Caco-2 (cell line): ENCODE measurements around the gene RCSD1. TPM values are rescaled to one million over a fixed set of nuclear protein-coding genes. Genes with fewer than 3 reads are reported as not detected.

ENCODE experiments used
- BruUV-seq: library from RNA; stranded (reverse); fragments of 400-500 nt; replicated peaks from 2 replicates; lab custom pipeline; 2021; lab: Mats Ljungman, UMichigan
- CTCF ChIA-PET: fragments of 300-600 bp; sonication (Branson Sonifier 250); formaldehyde crosslinking; loops from one replicate; lab custom pipeline; 2022; ENCODE audit warnings: antibody characterized with exemption; lab: Charles Lee
- POLR2A ChIA-PET: fragments of 300-600 bp; sonication (Branson Sonifier 250); formaldehyde crosslinking; loops from one replicate; lab custom pipeline; 2022; ENCODE audit warnings: antibody characterized with exemption; lab: Charles Lee
- DNase-seq, 2 experiments: peaks; one replicate each; pipeline versions ENCODE4 v3.0.0 to v3.0.0-alpha.2; 2020 to 2022
- H3K27me3 ChIP-seq: replicated peaks from 2 replicates; pipeline ENCODE4 v1.6.0; 2011; ENCODE audit warnings: low read length; ENCODE audit not compliant: control insufficient read depth, insufficient read depth
- H3K36me3 ChIP-seq: 2 replicates; pipeline ENCODE4 v1.5.1; 2011; ENCODE audit warnings: low read length; ENCODE audit not compliant: control insufficient read depth, insufficient read depth
- H3K4me1 ChIP-seq: fragments of 250-450 bp; sonication (Bioruptor Pico); 2 replicates; pipeline ENCODE4 v1.5.1; 2020; ENCODE audit warnings: mild to moderate bottlenecking
- H3K4me3 ChIP-seq: 2 replicates; pipeline ENCODE4 v1.5.1; 2011; ENCODE audit warnings: low read depth, mild to moderate bottlenecking, control low read depth, low read length
- H3K9me3 ChIP-seq: fragments of 250-450 bp; sonication (Bioruptor Pico); 2 replicates; pipeline ENCODE4 v1.5.1; 2020; ENCODE audit warnings: mild to moderate bottlenecking, moderate library complexity
- H3K27ac Mint-ChIP-seq: one replicate; pipeline ENCODE4 v1.8.0; 2022; ENCODE audit warnings: mixed read lengths; ENCODE audit not compliant: unreplicated experiment
- H3K27me3 Mint-ChIP-seq: one replicate; pipeline ENCODE4 v1.8.0; 2022; ENCODE audit warnings: mixed read lengths; ENCODE audit not compliant: insufficient read depth, unreplicated experiment
- H3K36me3 Mint-ChIP-seq: one replicate; pipeline ENCODE4 v1.8.0; 2022; ENCODE audit warnings: mild to moderate bottlenecking, mixed read lengths; ENCODE audit not compliant: insufficient read depth, unreplicated experiment
- H3K4me1 Mint-ChIP-seq: one replicate; pipeline ENCODE4 v1.8.0; 2022; ENCODE audit warnings: low read depth, mixed read lengths; ENCODE audit not compliant: unreplicated experiment
- H3K4me3 Mint-ChIP-seq: one replicate; pipeline ENCODE4 v1.8.0; 2022; ENCODE audit warnings: mild to moderate bottlenecking, moderate library complexity, mixed read lengths; ENCODE audit not compliant: unreplicated experiment
- H3K9me3 Mint-ChIP-seq: one replicate; pipeline ENCODE4 v1.8.0; 2022; ENCODE audit warnings: mixed read lengths; ENCODE audit not compliant: unreplicated experiment
- CTCF ChIP-seq, 2 experiments: fragments of 200-600 bp in 1 of 2; IDR thresholded peaks; 1 replicate in 1 of 2; 2 replicates in 1 of 2; pipeline versions ENCODE4 v1.5.1 to v1.8.0; 2011 to 2022; ENCODE audit warnings: antibody characterized with exemption in 1 of 2, control low read depth in 1 of 2, inconsistent platforms in 1 of 2, low read depth in 1 of 2, low read length in 1 of 2, mild to moderate bottlenecking in 1 of 2, moderate library complexity in 1 of 2; ENCODE audit not compliant: insufficient read depth in 1 of 2, severe bottlenecking in 1 of 2, unreplicated experiment in 1 of 2
- intact Hi-C: fragments of 100-400 bp; cut with micrococcal nuclease; formaldehyde crosslinking; loops from one replicate; pipeline ENCODE4 v1.10.0; 2022; ENCODE audit not compliant: unreplicated experiment
- total RNA-seq: library from RNA; stranded (reverse); gene quantifications from 2 replicates; pipeline ENCODE4 v1.2.3, GENCODE V29; 2022

Gene RCSD1
- total RNA-seq, 1 experiment from 2014 or later, result not detected

DNA sequence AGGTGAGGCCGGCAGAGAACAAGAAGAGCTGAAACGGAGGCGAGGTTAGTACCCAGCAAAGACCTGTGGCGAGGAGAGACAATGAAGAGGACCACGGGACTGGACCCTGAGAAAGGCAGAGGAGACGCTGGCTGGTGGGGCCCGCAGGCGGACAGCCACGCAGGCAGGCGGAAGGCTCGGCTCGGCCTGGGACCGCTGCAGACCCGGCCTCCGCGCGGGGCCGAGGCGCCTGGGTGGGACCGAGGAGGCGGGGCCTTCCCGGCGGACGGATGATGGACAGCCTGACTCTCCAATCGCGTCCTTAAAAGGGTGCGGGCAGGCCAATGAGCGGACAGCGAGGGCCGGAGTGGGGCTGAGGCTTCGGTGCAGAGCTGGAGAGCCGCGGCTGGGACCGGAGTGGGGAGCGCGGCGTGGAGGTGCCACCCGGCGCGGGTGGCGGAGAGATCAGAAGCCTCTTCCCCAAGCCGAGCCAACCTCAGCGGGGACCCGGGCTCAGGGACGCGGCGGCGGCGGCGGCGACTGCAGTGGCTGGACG lies 91.7 kb downstream of the RCSD1 start, which contains the start of gene MPZL1:
TSS of gene MPZL1 (plus strand) at position 366 of the 535 bp plus-strand sequence. CDS start 170 bp downstream, outside the sequence.
- intact Hi-C loops, result loop anchor here (1.0 to 5.0 kb wide), 4 partner anchors 23 to 361 kb away; no protein-coding TSS in a partner anchor

GRCh38 chr1:167722152-167722869 lies 92.3 kb downstream of the RCSD1 start:
- DNase-seq, result peak; percentile 50 to 65
- H3K4me3 Mint-ChIP-seq, result peak overlapping the region; percentile 67
- TF ChIP-seq CTCF (IDR thresholded peaks at IDR 0.05; ENCODE audit: insufficient read depth in 1 of 2, low read depth in 1 of 2, low read length in 1 of 2, severe bottlenecking in 1 of 2, unreplicated experiment in 1 of 2), result no peak
- ChIA-PET POLR2A (interaction anchor here (0.6 kb wide), 1 partner anchor 206 kb away, joined by 3 read pairs; no protein-coding TSS in a partner anchor), CTCF (no interaction called here)
- peak overlapping the region; percentile 85 for H3K27ac Mint-ChIP-seq
- peaks cover 56% of the 10 kb centered on the region for H3K4me1 Mint-ChIP-seq
- no peaks in the 10 kb centered on the region for H3K27me3 ChIP-seq
- H3K9me3 Mint-ChIP-seq, result no peaks in the 10 kb centered on the region
- intact Hi-C loops, result loop anchor here (5.0 kb wide), 1 partner anchor 45 kb away; no protein-coding TSS in a partner anchor
- H3K36me3 ChIP-seq, result no peaks in the 10 kb centered on the region; the same call in 1 of the 2 replicates
- no peaks in the 10 kb centered on the region for H3K27me3 Mint-ChIP-seq
- no TSS peak for BruUV-seq
- no peaks in the 10 kb centered on the region for H3K9me3 ChIP-seq
- peaks cover 60% of the 10 kb centered on the region for H3K4me1 ChIP-seq
- peaks cover 37% of the 10 kb centered on the region for H3K36me3 Mint-ChIP-seq
- H3K4me3 ChIP-seq, result peak overlapping the region; percentile 81

More for the DNA sequence above, 91.7 kb downstream of the RCSD1 start, which contains the start of gene MPZL1:
- CTCF ChIA-PET, result no interaction called here
- no peak for TF ChIP-seq CTCF (IDR thresholded peaks at IDR 0.05; ENCODE audit: insufficient read depth in 1 of 2, low read depth in 1 of 2, low read length in 1 of 2, severe bottlenecking in 1 of 2, unreplicated experiment in 1 of 2)
- H3K4me3 ChIP-seq, result peak within 1 kb of the TSS; percentile 81
- H3K4me3 Mint-ChIP-seq, result peak within 1 kb of the TSS; percentile 67
- H3K4me1 Mint-ChIP-seq, result peaks cover 55% of the 10 kb centered on the region
- BruUV-seq, result no TSS peak
- peaks cover 37% of the 10 kb centered on the region for H3K36me3 Mint-ChIP-seq
- H3K4me1 ChIP-seq, result peaks cover 63% of the 10 kb centered on the region
- POLR2A ChIA-PET, result interaction anchor here (0.6 kb wide), 1 partner anchor 206 kb away, joined by 3 read pairs; no protein-coding TSS in a partner anchor
- DNase-seq, result peak; percentile 96 to 98
- H3K27me3 Mint-ChIP-seq, result no peaks in the 10 kb centered on the region
- no peaks in the 10 kb centered on the region for H3K9me3 ChIP-seq
- no peaks in the 10 kb centered on the region for H3K9me3 Mint-ChIP-seq
- H3K36me3 ChIP-seq, result no peaks in the 10 kb centered on the region; the same call in 1 of the 2 replicates
- H3K27ac Mint-ChIP-seq, result peak within 1 kb of the TSS; percentile 85
- H3K27me3 ChIP-seq, result no peaks in the 10 kb centered on the region

- H3K4me3 ChIP-seq, result peak overlapping the region; percentile 81
- no peak for DNase-seq
- peaks cover 56% of the 10 kb centered on the region for H3K4me1 Mint-ChIP-seq
- no peaks in the 10 kb centered on the region for H3K9me3 Mint-ChIP-seq
- H3K36me3 Mint-ChIP-seq, result peaks cover 41% of the 10 kb centered on the region
- POLR2A ChIA-PET, result no interaction called here
- no peaks in the 10 kb centered on the region; the same call in 1 of the 2 replicates for H3K36me3 ChIP-seq
- H3K27me3 Mint-ChIP-seq, result no peaks in the 10 kb centered on the region
- intact Hi-C loops, result loop anchor here (5.0 kb wide), 1 partner anchor 44 kb away; no protein-coding TSS in a partner anchor
- no peaks in the 10 kb centered on the region for H3K27me3 ChIP-seq
- peaks cover 58% of the 10 kb centered on the region for H3K4me1 ChIP-seq
- H3K9me3 ChIP-seq, result no peaks in the 10 kb centered on the region
- BruUV-seq, result no TSS peak
- H3K27ac Mint-ChIP-seq, result no peak overlapping the region
- TF ChIP-seq CTCF (IDR thresholded peaks at IDR 0.05; ENCODE audit: insufficient read depth in 1 of 2, low read depth in 1 of 2, low read length in 1 of 2, severe bottlenecking in 1 of 2, unreplicated experiment in 1 of 2), result no peak
- CTCF ChIA-PET, result no interaction called here
- peak overlapping the region; percentile 67 for H3K4me3 Mint-ChIP-seq
Observed at GRCh38 chr1:167722870-167723251, 92.8 kb downstream of the RCSD1 start.
